NCI-H345 (cell line): Measurements from ENCODE around the gene RETREG3.
"Not testable (repeated sequence)": the region's sequence is repeated elsewhere in the genome, so short reads cannot be mapped to it uniquely, and the experiment has no call there.

ENCODE experiments used
- DNase-seq: peaks from one replicate; lab custom pipeline; 2025; lab: John Stamatoyannopoulos, UW

Gene RETREG3

DNA sequence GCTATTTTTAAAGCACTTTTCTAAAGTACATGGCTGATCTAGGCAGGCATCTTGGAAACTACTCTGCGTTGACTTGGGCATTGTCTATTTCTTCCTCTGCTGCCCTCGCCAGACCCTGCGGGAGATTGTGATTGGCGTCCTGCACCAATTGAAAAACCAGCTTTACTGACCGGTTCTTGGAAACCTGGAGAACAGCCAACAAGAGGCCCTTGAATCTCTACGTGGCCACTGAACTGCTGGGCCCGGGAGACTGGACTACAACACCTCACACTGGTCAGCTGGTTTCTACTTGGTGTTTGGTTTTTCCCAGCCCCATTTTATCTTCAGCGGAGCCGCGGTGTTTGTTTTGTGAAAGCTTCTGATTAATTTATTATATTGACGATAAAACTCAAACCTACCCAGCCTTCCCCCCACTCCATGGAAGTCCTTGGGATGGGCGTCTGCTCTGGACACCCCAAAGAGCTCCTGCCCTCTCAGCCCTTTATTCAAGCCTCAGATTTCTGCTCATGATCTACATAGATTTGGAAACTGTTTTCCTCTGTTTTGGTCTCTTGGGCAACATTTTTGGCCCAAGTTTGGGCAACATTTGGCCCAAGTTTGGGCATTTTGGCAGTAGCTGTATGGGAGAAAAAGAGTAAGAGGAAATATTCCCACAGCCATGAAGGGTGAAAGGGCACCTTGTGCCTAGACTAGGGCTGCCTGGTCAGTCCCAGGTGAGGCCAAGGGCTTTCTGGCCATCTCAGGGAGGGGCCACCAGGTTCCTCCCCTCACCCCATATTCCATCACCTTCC, 37.5 kb downstream of the RETREG3 start:
- DNase-seq = no peak

DNA sequence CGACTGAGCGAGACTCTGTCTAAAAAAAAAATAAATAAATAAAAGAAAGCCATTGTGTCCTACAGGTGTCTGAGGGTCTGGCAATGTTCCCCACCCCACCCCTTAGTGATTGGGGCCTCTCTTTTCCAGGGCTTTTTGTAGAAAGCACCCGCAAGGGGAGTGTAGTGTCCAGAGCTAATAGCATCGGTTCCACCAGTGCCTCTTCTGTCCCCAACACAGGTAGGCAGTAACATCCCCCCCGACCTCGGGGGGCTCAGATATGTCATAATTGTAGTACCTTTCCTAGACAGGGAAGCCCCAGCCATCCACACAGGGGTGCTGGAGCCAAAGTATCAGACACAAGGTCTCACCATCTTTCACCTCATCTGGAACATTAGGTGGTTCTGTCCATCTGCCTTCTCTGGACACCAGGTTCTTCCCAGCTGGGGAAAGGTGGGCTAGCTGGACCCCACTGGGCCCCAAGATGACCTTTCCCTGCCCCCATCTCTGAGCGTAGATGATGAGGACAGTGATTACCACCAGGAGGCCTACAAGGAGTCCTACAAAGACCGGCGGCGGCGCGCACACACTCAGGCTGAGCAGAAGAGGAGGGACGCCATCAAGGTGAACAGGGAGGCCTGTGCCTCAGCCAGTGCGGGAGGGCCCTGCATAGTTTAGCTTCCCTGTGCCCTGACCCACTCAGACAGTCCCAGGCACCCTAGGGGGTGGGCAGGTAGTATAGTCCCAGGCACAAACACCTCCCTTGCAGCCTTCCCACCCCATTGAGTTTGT, 40.6 kb downstream of the RETREG3 start:
- no peak for DNase-seq

DNA sequence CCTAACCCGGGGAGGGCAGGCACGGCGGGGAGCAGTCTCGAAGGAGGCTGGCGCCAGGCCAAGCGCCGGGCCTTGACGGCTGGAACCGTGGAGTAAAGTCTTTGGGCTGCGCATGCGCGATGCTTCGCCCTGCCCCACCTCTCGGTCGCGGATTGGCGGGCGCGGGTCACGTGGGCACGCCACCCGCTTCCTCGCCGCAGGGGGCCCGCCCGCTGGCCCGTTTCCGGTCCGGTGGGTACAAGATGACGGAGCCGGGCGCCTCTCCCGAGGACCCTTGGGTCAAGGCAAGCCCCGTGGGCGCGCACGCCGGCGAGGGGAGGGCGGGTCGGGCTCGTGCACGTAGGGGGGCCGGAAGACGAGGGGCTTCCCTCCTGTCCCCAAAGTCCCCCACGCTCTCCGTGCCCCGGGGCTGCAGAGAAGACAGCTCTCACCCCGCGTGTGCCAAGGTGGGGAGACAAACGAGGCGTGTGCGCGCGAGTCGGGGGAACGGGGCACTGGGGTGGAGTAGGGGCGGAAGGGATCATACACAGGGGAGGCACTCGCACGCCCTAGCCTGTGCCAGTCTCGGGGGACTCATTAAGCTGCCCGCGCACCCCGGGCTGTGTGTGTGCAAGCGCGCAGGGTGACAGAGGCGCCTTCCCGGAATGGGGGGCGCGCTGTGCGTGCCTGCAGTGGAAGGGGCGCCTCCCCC, 42.1 kb downstream of the RETREG3 start, which contains the start of gene MLX:
Gene MLX (plus strand): TSS at position 218 of the 691 bp plus-strand sequence. CDS start 25 bp downstream, at position 243.
- peak; percentile 95 for DNase-seq

DNA sequence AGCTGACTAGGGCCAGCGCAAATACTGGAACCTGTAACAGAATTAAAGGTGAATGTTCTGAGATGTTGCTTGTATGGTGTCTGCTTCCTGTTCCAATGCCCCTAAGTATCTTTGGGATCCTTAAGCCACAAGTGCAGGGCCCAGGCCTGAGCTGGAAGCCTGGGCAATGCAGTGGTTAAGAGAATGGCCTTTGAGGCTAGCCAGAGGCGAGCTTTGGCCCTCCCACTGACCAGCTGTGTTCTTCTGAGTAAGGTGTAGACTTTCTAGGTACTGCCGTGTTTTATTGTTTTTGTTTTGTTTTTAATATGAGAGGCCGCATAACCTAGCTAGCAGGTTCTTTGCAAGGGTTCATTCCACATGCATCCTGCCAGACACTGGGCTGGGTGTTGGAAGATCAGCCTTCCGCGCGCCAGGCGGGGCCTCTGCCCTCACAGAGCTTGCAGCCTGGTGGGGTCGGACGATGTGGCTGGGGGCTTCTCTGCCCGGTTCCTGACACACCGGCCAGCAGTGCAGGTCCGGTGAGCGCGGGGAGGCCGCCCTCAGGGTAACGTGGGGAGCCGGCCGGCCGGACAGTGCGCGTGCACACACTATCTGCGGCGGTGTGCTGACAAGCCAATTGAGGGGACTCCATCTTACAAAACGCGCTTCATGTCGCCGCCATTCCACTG, 42.8 kb downstream of the RETREG3 start:
- DNase-seq = no peak

DNA sequence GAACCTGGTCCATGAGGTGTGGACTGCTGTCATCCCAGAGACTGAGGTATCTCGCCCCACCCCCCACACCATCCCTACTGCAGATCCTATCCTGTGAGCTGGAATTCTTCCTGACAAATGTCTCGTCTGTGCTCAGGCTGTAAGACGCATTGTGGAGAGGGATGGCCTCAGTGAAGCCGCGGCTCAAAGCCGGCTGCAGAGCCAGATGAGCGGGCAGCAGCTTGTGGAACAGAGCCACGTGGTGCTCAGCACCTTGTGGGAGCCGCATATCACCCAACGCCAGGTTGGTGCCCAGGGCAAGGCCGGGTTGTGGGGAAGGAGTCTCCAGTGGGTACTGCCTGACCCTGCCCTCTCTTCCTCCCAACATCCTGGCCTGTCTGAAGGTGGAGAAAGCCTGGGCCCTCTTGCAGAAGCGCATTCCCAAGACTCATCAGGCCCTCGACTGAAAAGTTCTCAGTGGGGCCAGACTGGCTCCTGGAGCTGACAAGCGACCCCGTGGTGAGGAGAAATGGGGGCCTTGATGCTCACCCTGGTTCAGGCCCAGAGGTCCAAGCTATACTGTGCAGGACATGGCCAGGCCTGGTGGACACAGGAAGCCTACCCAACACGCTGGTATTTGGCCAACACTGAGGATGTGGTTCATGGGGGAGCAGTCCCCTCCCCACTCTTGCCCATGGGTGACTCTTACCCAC, 43.5 kb downstream of the RETREG3 start:
- DNase-seq = no peak

DNA sequence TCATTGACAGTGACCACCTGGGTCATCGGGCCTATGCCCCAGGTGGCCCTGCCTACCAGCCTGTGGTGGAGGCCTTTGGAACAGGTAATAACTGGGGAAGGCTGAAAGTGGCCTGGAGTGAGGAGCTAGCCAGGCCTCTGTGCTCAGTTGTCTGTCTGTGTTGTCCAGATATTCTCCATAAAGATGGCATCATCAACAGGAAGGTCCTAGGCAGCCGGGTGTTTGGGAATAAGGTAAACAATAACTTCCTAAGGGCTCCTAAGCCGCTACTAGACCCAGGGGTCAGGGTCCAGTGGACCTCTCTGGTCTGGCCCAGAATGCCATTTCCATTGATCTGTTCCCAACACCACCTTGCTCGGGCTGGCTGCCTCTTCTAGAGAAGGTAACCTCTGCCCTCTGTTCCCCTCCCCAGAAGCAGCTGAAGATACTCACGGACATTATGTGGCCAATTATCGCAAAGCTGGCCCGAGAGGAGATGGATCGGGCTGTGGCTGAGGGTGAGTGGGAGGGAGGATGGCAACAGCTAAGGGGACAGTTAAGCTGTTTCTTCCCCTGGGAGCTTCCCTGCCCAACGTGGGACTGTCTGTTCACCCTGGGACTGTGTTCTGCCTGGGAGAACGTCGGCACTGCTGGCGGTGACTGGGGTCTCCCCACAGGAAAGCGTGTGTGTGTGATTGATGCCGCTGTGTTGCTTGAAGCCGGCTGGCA, 44.2 kb downstream of the RETREG3 start:
- no peak for DNase-seq

DNA sequence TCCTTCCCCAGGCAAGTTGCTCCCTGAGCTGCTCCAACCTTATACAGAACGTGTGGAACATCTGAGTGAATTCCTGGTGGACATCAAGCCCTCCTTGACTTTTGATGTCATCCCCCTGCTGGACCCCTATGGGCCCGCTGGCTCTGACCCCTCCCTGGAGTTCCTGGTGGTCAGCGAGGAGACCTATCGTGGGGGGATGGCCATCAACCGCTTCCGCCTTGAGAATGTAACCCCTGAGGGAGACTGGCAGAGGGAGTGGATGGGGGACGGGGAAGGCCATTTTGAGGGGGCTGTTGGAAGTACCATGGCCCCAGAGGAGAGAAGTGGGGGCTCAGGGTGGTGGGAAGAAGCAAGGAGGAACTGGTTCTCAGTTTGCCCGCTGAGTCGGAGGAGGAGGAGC, 45.2 kb downstream of the RETREG3 start:
- no peak for DNase-seq

DNA sequence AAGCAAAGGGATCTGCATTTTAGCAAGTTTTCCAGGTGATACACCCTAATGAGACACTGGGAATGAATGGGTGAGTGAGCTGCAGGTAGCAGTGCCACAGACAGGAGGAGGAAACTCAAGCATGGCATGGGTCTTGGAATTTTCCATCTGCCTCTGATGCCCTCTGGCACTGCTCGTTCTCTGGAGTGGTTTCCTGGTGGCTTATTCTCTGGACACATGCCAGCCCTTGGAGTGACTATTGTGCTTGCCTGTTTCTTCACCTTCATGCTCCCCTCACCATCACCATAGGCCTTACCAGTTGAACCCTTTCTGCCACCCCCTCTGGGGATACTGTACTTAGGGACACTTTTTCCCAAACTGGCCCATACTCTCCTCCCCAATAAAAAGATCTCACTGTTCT, 45.6 kb downstream of the RETREG3 start:
- DNase-seq = peak; percentile 30

DNA sequence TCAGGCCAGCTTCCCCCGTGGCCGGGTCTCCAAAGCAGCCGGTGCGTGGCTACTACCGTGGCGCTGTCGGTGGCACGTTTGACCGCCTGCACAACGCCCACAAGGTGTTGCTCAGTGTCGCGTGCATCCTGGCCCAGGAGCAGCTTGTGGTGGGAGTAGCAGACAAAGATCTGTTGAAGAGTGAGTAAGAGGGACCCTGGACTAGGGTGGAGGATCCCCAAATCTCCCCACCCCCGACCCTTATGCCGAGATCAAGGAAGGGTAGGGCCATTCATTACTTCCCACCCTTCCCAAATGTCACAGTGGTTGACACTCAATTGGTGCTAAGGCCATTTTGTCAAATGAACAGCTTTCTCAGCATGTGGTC, 46.0 kb downstream of the RETREG3 start:
- DNase-seq = no peak

DNA sequence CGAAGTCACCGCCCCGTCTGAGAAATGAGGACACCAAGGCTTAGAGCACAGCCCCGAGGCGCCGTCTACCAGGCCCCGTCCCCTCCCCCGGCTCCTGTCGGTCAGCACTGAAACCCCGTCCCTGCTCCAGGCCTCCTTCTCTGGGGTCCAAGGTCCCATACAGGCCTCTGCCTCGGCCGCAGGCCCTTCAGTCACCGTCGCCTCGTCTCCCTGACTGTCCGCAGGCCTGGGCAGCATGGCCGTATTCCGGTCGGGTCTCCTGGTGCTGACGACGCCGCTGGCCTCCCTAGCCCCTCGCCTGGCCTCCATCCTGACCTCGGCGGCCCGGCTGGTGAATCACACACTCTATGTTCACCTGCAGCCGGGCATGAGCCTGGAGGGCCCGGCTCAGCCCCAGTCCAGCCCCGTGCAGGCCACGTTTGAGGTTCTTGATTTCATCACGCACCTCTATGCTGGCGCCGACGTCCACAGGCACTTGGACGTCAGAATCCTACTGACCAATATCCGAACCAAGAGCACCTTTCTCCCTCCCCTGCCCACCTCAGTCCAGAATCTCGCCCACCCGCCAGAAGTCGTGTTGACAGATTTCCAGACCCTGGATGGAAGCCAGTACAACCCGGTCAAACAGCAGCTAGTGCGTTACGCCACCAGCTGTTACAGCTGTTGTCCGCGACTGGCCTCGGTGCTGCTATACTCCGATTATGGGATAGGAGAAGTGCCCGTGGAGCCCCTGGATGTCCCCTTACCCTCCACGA, 46.6 kb downstream of the RETREG3 start:
- no peak for DNase-seq

DNA sequence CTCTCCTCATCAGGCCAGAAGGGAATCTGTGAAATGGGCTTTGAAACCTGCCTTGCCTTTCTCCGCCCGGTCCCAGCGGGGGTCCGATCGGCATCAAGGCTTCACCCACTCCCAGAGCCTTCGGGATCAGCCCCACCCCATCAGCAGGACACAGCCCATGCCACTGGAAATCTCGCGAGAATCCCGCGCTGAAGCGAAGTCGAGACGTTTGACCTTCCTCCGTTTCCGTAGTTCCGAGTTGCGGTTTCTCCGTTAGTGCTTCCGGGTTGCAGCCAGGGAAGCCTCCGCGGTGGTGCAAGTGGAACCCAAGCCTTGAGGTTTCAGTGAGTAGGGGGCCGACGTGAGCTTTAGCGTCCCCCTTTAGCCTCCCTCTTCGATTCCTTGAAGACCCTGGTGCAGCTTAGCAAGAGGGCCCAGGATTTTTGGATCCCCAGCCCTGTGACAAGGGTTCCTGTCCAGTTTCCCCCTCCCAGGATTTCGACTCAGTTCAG, 47.2 kb downstream of the RETREG3 start, which contains the start of gene COASY:
Gene COASY (plus strand): TSS at position 252 of the 491 bp plus-strand sequence. CDS start 475 bp downstream, outside the sequence.
- DNase-seq = peak; percentile 99

DNA sequence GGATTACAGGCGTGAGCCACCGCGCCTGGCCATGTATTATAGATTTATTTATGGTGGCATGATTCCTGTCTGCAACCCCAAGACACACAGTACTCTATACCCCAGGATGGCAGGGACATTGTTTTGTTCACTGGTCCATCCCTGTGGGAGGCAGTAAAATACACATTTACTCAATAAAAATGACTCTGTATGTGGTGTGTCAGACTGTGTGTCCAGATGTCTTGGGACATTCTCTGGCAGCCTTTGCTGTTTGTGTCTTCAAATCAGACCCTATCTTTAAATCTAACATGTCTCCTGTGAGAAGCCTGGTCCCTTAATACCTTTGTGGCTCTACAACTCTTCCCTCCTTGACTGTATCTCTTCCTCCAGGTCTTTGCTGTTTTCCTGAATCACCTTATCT, 48.9 kb downstream of the RETREG3 start:
- DNase-seq = no peak

DNA sequence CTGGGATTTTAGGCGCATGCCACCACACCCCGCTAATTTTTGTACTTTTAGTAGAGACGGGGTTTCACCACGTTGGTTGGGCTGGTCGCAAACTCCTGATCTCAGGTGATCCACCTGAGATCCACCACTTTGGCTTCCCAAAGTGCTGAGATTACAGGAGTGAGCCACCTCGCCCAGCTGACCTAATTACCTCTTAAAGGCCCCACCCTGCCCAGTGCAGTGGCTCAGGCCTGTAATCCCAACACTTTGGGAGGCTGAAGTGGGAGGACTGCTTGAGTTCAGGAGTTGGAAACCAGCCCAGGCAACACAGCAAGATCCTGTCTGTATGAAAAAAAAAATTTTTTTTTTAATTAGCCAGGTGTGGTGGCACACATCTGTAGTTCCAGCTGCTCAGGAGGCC, 50.1 kb downstream of the RETREG3 start:
- DNase-seq = no peak

DNA sequence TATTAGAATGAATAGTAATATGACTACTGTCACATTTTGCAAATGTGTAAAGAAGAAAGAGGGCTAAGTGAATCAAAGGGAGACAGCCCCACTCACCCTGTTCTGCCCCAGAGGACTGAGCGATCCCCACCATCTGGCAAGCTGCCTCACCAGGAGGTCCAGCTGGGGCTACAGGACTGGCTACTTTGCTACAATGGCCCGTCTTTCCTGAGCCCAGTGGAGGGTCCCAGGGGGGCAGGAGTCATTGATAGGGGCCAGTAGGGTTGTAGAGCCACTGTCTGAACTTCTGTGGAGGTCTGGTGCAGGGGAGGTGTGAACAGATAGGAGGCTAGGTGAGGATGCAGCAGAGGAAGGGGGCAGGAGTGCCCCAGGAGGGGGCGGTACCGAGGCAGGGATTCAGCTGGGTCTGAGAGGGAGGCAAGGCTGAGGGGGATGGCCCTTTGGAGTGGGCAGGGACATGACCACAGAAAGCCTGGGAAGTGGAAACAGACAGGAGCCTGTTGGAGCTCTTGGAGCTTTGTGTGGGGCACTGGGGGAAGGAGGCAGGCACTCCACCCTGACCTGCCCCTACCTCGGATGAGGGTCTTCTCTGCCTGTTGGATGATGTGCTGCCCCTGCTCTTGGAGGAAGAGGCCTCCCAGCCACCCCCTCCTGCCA, 53.1 kb downstream of the RETREG3 start:
- not testable (repeated sequence) for DNase-seq

DNA sequence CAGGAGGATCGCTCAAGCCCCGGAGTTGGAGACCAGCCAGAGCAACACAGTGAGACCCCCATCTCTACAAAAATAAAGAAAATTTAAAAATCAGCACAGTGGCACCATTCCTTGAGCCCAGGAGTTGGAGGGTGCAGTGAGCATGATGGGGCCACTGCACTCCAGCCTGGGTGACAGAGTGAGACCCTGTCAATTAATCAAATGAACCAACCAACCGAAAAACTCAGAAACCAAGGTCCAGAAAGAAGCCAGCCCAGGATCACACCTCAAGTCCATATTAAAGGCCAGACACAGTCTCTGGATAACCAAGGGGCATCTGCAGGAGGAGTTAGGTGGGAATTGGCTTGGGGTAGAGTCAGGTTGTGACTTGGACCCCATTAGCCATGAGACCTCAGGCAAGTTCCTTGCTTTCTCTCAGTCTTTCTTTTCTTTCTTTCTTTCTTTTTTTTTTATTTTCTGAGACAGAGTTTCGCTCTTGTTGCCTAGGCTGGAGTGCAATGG, 54.0 kb downstream of the RETREG3 start:
- no peak for DNase-seq

DNA sequence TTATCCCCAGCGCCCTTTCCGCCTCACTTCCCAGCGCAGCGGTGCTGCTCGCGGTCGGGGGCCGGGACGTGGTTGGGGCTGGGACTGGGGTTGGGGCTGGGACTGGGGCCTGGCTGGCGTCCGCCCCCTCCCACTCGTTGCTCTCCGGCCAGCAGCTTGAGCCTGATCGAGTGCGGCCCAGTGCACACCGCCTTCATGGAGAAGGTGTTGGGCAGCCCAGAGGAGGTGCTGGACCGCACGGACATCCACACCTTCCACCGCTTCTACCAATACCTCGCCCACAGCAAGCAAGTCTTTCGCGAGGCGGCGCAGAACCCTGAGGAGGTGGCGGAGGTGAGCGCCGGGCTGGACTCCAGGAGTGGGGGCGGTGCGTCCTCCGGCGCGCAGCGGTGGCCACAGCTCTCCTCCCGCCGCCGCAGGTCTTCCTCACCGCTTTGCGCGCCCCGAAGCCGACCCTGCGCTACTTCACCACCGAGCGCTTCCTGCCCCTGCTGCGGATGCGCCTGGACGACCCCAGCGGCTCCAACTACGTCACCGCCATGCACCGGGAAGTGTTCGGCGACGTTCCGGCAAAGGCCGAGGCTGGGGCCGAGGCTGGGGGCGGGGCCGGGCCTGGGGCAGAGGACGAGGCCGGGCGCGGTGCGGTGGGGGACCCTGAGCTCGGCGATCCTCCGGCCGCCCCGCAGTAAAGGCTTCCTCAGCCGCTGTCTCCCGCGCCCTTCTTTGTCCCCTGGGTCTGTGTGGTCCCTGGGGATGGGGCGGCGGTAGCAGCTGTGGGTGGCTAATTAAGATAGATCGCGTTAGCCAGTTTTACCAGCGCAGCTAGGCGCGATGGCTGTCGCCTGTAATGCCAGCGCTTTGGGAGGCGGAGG, 54.7 kb downstream of the RETREG3 start:
- peak; percentile 71 for DNase-seq

DNA sequence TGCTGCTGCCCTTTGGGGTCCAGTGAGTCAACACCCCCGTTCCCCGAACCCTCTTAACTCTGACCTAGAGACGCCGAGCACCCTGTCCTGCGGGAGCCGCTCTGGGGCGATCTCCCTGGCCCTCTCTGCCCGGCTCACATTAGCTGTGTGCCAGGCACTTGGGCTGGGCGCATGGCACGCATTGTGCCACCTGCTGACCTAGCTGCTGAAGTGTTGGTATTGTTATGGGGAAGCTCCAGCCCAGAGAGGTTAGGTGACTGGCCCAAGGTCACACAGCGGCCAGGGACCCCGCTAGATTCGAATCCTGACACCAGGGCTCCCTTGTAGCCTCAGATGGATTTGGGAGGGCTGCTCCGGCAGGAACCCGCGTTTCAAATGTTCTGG, 55.3 kb downstream of the RETREG3 start:
- no peak for DNase-seq

DNA sequence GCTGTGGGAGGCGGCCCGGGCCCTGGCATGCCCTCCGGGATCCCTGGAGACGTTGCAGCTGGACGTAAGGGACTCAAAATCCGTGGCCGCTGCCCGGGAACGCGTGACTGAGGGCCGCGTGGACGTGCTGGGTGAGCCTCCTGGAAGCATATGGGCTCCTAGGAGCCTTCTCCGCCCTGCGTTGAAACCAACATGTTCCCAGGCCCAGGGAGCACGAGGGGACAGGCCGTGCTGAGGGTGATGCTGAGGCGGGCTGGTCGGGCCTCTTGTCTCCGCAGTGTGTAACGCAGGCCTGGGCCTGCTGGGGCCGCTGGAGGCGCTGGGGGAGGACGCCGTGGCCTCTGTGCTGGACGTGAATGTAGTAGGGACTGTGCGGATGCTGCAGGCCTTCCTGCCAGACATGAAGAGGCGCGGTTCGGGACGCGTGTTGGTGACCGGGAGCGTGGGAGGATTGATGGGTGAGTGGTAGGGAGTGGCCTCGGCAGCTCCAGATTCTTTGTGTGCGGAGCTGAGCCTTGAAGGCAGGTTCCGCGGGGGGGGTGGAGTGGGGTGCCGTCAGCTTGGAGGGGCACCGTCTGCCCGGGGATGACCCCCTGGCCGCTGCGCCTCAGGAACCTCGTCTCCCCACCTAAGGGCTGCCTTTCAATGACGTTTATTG, 55.9 kb downstream of the RETREG3 start:
- no peak for DNase-seq
